Prostate gland (tissue), 2 donors: Measurements from ENCODE around the gene C19orf12.

Source experiments
- POLR2AphosphoS5 ChIP-seq: sonication (generic); formaldehyde crosslinking; IDR thresholded peaks from one replicate; pipeline ENCODE4 v1.6.1; 2017; ENCODE audit warnings: antibody characterized with exemption
- TF ChIP-seq, protein P1 (sequence below), 4 experiments: fragments of 200-600 bp in 2 of 4; fragments of 450-650 bp in 2 of 4; sonication (generic) in 2 of 4; IDR thresholded peaks; 1 replicate in 3 of 4; 2 replicates in 1 of 4; pipeline ENCODE4 v1.5.1; 2016 to 2019; ENCODE audit warnings: antibody characterized with exemption in 4 of 4, mild to moderate bottlenecking in 2 of 4, moderate library complexity in 2 of 4

DNA sequence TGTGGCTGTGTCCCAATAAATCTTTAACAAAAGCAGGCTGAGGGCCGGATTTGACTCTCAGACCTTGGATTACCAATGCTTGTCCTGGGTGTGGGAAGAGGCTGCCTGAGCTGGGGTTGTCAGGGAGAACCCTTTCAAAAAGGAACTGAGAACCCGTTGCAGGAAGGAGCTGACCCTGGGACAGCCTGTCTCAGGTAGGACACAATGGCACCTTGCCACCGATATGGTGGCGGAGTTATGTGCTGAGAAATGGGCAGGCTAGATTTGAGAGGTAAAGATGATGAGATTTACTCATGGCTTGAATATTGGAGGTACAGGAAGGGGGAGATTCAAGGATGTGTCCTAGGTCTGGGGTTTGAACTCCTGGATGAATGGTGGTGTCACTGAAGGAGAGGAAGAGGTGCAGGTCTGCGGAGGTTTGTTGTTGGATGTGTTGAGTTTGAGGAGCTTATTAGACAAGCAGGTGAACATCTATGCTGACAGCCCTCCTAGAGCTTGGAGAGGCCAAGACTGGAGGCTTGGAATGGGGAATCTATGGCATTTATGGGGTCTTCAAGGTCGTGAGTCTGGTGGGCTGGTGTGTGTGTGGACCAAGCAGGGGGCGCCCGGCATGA, 42.6 kb downstream of the C19orf12 start:
- TF ChIP-seq, protein P1, sequence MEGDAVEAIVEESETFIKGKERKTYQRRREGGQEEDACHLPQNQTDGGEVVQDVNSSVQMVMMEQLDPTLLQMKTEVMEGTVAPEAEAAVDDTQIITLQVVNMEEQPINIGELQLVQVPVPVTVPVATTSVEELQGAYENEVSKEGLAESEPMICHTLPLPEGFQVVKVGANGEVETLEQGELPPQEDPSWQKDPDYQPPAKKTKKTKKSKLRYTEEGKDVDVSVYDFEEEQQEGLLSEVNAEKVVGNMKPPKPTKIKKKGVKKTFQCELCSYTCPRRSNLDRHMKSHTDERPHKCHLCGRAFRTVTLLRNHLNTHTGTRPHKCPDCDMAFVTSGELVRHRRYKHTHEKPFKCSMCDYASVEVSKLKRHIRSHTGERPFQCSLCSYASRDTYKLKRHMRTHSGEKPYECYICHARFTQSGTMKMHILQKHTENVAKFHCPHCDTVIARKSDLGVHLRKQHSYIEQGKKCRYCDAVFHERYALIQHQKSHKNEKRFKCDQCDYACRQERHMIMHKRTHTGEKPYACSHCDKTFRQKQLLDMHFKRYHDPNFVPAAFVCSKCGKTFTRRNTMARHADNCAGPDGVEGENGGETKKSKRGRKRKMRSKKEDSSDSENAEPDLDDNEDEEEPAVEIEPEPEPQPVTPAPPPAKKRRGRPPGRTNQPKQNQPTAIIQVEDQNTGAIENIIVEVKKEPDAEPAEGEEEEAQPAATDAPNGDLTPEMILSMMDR (IDR thresholded peaks at IDR 0.05): no peak
- no peak for TF ChIP-seq POLR2AphosphoS5
